Panc1 (cell line): ENCODE data around the gene AUH.

Source experiments
- CTCF ChIP-seq: fragments of 450-650 bp; IDR thresholded peaks from 2 replicates; pipeline ENCODE4 v1.5.1; 2017; ENCODE audit warnings: mild to moderate bottlenecking
- POLR2AphosphoS5 ChIP-seq: IDR thresholded peaks from 2 replicates; pipeline ENCODE4 v1.6.1; 2012; ENCODE audit warnings: mild to moderate bottlenecking, low read depth, low read length, moderate library complexity

GRCh38 chr9:91276513-91276912 lies 85.2 kb downstream of the AUH start:
- no peak for TF ChIP-seq CTCF
- TF ChIP-seq POLR2AphosphoS5, result no peak
